NCI-H2196 (cell line): ENCODE results near the gene CLCC1.

Source experiments
- DNase-seq: peaks from one replicate; lab custom pipeline; 2025; ENCODE audit not compliant: unreplicated experiment; lab: John Stamatoyannopoulos, UW

The CLCC1 gene

DNA sequence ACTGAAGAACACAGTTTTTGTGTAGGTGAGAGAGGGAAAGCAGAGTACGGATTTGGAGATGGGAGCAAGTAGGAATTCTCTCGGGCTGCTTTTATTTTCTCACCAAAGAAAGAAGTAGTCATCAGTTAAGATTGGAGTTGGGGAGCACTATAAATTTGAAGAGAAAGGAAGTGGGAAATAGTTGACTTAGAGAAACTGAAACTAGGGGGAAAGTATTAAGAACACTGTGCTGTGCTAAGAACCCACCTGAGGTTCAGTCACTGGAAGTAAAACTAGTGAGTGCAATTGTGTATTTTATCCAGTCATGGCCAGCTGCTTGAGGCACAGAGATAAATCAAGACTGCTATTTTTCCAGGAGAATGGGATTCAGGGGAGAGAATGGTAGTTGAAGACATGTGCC lies 37.4 kb downstream of the CLCC1 start:
- DNase-seq = no peak

DNA sequence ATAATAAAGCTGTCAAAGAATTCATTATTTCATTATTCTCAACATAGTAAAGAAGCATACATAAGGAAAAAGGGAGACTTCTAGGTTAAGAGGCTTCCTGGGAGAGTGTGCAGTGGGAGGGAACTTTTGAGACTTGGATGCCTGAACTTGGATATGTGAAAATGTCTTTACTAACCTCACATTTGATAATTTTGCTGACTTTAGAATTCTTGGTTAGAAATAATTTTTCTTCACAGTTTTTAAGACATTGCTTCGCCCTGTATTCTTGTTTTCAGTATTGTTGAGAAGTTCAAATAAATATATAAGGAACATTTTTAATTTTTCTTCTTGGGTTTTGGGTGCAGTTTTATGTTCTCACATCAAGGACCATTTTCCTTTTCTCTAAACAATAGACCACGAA lies 46.5 kb downstream of the CLCC1 start:
- no peak for DNase-seq
